ENCODE data around the gene ATRN. TPM values are rescaled to one million over a fixed set of nuclear protein-coding genes. Genes with fewer than 3 reads are reported as not detected.

The ATRN gene
- total RNA-seq, 3 donors from 2014 or later (not counting 1 experiment from before 2014, with no cell fraction given), result 16.1 to 21.8 (median 19.3) TPM

DNA sequence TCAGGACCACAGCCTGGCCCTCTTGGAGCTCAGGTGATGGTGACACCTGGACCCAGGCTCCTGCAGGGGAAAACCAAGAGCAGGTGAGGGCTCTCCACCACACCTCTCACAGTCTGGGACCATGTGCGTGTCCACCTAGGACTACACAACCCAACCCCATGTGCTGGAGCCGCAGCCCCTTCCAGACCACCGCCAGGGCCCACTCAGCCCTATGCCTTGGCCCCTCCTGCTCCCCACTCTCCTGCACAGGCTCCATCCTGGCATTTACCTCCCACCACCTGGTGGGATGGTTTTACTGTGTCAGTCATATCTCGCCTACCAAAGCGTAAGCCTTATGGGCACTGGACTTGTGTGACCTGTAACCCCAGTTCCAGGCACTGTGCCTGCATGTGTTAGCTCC lies 224.0 kb downstream of the ATRN start:
- Mint-ChIP-seq H3K36me3 (no peaks in the 10 kb centered on the region), H3K4me3 (no peak overlapping the region), H3K27ac (no peak overlapping the region), H3K4me1 (no peaks in the 10 kb centered on the region), H3K9me3 (no peaks in the 10 kb centered on the region), H3K27me3 (ENCODE audit: low read depth in 2 of 2) (no peaks in the 10 kb centered on the region)
- no peak overlapping the region for H3K4me3 ChIP-seq (ENCODE audit: low read length)
- no peaks in the 10 kb centered on the region for H3K4me1 ChIP-seq (ENCODE audit: control insufficient read depth, insufficient read depth, low read length)
- ATAC-seq (no peak), DNase-seq (no peak)
- no peak overlapping the region for H3K27ac ChIP-seq (ENCODE audit: low read length)
- TF ChIP-seq, protein P1, sequence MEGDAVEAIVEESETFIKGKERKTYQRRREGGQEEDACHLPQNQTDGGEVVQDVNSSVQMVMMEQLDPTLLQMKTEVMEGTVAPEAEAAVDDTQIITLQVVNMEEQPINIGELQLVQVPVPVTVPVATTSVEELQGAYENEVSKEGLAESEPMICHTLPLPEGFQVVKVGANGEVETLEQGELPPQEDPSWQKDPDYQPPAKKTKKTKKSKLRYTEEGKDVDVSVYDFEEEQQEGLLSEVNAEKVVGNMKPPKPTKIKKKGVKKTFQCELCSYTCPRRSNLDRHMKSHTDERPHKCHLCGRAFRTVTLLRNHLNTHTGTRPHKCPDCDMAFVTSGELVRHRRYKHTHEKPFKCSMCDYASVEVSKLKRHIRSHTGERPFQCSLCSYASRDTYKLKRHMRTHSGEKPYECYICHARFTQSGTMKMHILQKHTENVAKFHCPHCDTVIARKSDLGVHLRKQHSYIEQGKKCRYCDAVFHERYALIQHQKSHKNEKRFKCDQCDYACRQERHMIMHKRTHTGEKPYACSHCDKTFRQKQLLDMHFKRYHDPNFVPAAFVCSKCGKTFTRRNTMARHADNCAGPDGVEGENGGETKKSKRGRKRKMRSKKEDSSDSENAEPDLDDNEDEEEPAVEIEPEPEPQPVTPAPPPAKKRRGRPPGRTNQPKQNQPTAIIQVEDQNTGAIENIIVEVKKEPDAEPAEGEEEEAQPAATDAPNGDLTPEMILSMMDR (IDR thresholded peaks at IDR 0.05), result no peak
- H3K9me3 ChIP-seq (ENCODE audit: control insufficient read depth, insufficient read depth, low read length), result peaks cover 7% of the 10 kb centered on the region
- H3K36me3 ChIP-seq (ENCODE audit: control insufficient read depth, insufficient read depth, low read length), result no peaks in the 10 kb centered on the region
- intact Hi-C loops (cut with micrococcal nuclease), result no loop called here
- no peaks in the 10 kb centered on the region for H3K27me3 ChIP-seq (ENCODE audit: control insufficient read depth, insufficient read depth, low read length)
- 94% methylated on average over 5 of the region's 5 CpGs for WGBS (ENCODE audit: insufficient coverage)

DNA sequence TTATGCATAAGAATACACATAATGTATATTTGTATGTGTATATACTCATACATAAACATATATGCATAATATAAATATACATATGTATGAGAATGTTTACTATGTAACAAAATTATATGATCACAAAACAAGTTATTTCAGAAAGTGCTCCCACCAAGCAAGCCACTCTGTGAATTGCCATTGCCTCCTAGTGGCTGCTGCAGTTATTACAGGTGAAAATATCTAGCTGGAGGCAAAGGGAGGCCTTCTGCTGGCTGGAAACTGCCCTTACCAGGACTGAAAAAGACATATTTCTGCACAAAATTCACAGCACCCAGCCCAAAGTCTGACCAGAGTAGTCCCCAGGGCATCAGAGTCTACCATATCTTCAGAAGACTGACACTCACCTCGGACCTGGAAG lies 225.4 kb downstream of the ATRN start:
- Mint-ChIP-seq H3K4me3 (no peak overlapping the region), H3K36me3 (no peaks in the 10 kb centered on the region), H3K27ac (no peak overlapping the region), H3K4me1 (no peaks in the 10 kb centered on the region), H3K27me3 (ENCODE audit: low read depth in 2 of 2) (no peaks in the 10 kb centered on the region), H3K9me3 (no peaks in the 10 kb centered on the region)
- TF ChIP-seq, protein P1 (IDR thresholded peaks at IDR 0.05), result no peak
- intact Hi-C loops (cut with micrococcal nuclease), result no loop called here
- Histone ChIP-seq H3K27me3 (ENCODE audit: control insufficient read depth, insufficient read depth, low read length) (no peaks in the 10 kb centered on the region), H3K27ac (ENCODE audit: low read length) (no peak overlapping the region), H3K4me1 (ENCODE audit: control insufficient read depth, insufficient read depth, low read length) (no peaks in the 10 kb centered on the region), H3K36me3 (ENCODE audit: control insufficient read depth, insufficient read depth, low read length) (no peaks in the 10 kb centered on the region), H3K4me3 (ENCODE audit: low read length) (no peak overlapping the region), H3K9me3 (ENCODE audit: control insufficient read depth, insufficient read depth, low read length) (peaks cover 7% of the 10 kb centered on the region)
- WGBS (ENCODE audit: insufficient coverage), result 85% methylated on average over 1 of the region's 1 CpG
- DNase-seq (no peak), ATAC-seq (no peak)

DNA sequence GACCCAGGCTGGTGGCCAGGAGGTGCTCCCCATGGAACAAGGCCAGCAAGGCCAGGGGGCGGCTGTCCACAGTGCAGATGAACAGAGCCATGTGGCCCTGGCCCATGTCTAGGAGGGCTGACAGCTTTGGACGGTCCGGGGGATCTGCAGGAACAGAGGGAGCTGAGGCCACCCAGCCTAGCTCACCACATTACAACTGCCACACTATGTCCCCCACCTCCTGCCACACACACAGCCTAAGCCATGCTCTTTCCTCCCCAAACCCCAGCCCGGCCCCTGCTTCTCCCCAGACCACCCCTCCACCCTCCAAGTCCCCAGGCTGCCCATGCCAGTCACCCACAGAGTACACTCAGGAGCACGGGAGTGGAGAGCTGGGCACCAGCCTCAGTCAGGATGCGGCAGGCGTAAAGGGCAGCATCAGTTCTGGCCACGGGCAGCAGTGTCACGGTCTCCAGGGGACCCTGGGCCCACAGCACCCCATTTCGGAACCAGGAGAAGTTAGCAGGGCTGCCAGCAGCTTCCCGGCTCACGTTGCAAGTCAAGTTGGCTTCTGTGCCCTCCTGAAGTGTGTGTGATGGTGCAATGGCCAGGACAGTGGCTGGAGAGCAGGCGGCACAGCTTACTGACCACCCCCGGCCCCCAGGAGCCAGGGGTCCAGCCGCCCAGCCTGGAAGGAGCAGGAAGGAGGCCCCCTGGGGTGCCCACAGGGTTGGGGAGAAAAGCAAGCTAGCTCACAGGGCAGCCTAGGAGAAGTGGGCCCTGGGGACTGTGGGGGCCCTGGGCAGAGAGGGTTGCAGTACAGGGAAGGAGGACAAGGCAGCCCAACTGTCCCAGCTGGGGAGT lies 226.1 kb downstream of the ATRN start:
- H3K27me3 Mint-ChIP-seq (ENCODE audit: low read depth in 2 of 2), result no peaks in the 10 kb centered on the region
- no peak overlapping the region for H3K4me3 Mint-ChIP-seq
- H3K4me1 Mint-ChIP-seq, result no peaks in the 10 kb centered on the region
- no peaks in the 10 kb centered on the region for H3K9me3 Mint-ChIP-seq
- Histone ChIP-seq H3K36me3 (ENCODE audit: control insufficient read depth, insufficient read depth, low read length) (no peaks in the 10 kb centered on the region), H3K27me3 (ENCODE audit: control insufficient read depth, insufficient read depth, low read length) (no peaks in the 10 kb centered on the region), H3K4me1 (ENCODE audit: control insufficient read depth, insufficient read depth, low read length) (no peaks in the 10 kb centered on the region), H3K9me3 (ENCODE audit: control insufficient read depth, insufficient read depth, low read length) (peaks cover 7% of the 10 kb centered on the region), H3K27ac (ENCODE audit: low read length) (no peak overlapping the region), H3K4me3 (ENCODE audit: low read length) (no peak overlapping the region)
- DNase-seq (no peak), ATAC-seq (no peak)
- intact Hi-C loops (cut with micrococcal nuclease), result no loop called here
- 88% methylated on average over 15 of the region's 15 CpGs for WGBS (ENCODE audit: insufficient coverage)
- no peak overlapping the region for H3K27ac Mint-ChIP-seq
- no peaks in the 10 kb centered on the region for H3K36me3 Mint-ChIP-seq
- TF ChIP-seq, protein P1 (IDR thresholded peaks at IDR 0.05), result no peak
